ENCODE results near the gene ZNF212. TPM values are rescaled to one million over a fixed set of nuclear protein-coding genes. Genes with fewer than 3 reads are reported as not detected.
"Not testable (repeated sequence)": the region's sequence is repeated elsewhere in the genome, so short reads cannot be mapped to it uniquely, and the experiment has no call there.

The ZNF212 gene
- polyA plus RNA-seq, 1 experiment: 4.6 TPM

DNA sequence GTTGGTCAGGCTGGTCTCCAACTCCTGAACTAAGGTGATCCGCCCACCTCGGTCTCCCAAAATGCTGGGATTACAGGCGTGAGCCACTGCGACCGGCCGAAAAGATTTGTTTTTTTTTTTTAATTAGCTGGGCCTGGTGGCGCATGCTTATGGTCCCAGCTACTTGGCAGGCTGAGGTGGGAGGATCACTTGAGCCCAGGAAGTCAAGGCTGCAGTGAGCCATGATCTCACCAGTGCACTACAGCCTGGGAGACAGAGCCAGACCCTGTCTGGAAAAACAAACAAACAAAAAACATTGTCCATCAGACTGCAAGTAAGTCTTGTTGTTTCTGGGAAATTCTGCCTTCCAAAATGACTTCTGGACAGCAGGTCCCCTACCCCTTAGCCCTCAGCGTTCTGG, 16.3 kb upstream of the ZNF212 start:
- CTCF ChIA-PET: interaction anchor here (0.7 kb wide), 1 partner anchor 9 kb away, joined by 3 read pairs; no protein-coding TSS in a partner anchor
- DNase-seq (ENCODE audit: low read depth): no peak
- no peaks in the 10 kb centered on the region for H3K27me3 ChIP-seq (ENCODE audit: control insufficient read depth, insufficient read depth, low read length)
- H3K36me3 ChIP-seq (ENCODE audit: control insufficient read depth, insufficient read depth, low read length): peaks cover 12% of the 10 kb centered on the region
- no peak overlapping the region for H3K4me3 ChIP-seq (ENCODE audit: low read depth, low read length)
- TF ChIP-seq, protein P1, sequence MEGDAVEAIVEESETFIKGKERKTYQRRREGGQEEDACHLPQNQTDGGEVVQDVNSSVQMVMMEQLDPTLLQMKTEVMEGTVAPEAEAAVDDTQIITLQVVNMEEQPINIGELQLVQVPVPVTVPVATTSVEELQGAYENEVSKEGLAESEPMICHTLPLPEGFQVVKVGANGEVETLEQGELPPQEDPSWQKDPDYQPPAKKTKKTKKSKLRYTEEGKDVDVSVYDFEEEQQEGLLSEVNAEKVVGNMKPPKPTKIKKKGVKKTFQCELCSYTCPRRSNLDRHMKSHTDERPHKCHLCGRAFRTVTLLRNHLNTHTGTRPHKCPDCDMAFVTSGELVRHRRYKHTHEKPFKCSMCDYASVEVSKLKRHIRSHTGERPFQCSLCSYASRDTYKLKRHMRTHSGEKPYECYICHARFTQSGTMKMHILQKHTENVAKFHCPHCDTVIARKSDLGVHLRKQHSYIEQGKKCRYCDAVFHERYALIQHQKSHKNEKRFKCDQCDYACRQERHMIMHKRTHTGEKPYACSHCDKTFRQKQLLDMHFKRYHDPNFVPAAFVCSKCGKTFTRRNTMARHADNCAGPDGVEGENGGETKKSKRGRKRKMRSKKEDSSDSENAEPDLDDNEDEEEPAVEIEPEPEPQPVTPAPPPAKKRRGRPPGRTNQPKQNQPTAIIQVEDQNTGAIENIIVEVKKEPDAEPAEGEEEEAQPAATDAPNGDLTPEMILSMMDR (IDR thresholded peaks at IDR 0.05; ENCODE audit: insufficient read depth, low read depth, low read length): no peak
- POLR2A ChIA-PET: interaction anchor here (0.6 kb wide), 1 partner anchor 9 kb away, joined by 5 read pairs; no protein-coding TSS in a partner anchor

DNA sequence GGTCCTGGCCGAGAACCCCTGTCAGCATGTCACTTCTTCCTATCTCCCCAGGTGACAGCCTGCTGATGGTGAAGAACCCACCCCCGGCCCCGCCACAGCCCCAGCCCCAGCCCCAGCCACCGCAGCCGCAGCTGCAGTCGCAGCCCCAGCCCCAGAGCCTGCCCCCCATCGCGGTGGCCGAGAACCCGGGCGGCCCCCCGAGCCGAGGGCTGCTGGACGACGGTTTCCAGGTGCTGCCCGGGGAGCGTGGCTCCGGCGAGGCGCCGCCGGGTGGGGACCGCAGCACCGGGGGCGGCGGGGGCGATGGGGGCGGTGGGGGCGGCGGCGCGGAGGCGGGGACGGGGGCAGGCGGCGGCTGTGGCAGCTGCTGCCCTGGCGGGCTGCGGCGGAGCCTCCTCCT, 15.7 kb upstream of the ZNF212 start:
- H3K4me3 ChIP-seq (ENCODE audit: low read depth, low read length): no peak overlapping the region
- no peak for DNase-seq (ENCODE audit: low read depth)
- TF ChIP-seq, protein P1 (IDR thresholded peaks at IDR 0.05; ENCODE audit: insufficient read depth, low read depth, low read length): no peak
- H3K36me3 ChIP-seq (ENCODE audit: control insufficient read depth, insufficient read depth, low read length): peaks cover 12% of the 10 kb centered on the region
- CTCF ChIA-PET: no interaction called here
- H3K27me3 ChIP-seq (ENCODE audit: control insufficient read depth, insufficient read depth, low read length): no peaks in the 10 kb centered on the region
- POLR2A ChIA-PET: no interaction called here

DNA sequence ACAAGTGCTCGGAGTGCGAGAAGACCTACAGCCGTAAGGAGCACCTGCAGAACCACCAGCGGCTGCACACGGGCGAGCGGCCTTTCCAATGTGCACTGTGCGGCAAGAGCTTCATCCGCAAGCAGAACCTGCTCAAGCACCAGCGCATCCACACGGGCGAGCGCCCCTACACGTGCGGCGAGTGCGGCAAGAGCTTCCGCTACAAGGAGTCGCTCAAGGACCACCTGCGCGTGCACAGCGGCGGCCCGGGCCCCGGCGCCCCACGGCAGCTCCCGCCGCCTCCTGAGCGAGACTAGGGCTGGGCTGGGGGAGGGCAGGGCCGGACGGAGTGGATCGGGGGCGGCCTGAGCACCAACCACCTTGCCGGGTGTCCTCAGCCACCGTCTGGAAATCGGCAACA, 15.1 kb upstream of the ZNF212 start:
- TF ChIP-seq, protein P1 (IDR thresholded peaks at IDR 0.05; ENCODE audit: insufficient read depth, low read depth, low read length): no peak
- Histone ChIP-seq H3K36me3 (ENCODE audit: control insufficient read depth, insufficient read depth, low read length) (peaks cover 12% of the 10 kb centered on the region), H3K27me3 (ENCODE audit: control insufficient read depth, insufficient read depth, low read length) (no peaks in the 10 kb centered on the region), H3K4me3 (ENCODE audit: low read depth, low read length) (no peak overlapping the region)
- ChIA-PET POLR2A (no interaction called here), CTCF (no interaction called here)
- no peak for DNase-seq (ENCODE audit: low read depth)

DNA sequence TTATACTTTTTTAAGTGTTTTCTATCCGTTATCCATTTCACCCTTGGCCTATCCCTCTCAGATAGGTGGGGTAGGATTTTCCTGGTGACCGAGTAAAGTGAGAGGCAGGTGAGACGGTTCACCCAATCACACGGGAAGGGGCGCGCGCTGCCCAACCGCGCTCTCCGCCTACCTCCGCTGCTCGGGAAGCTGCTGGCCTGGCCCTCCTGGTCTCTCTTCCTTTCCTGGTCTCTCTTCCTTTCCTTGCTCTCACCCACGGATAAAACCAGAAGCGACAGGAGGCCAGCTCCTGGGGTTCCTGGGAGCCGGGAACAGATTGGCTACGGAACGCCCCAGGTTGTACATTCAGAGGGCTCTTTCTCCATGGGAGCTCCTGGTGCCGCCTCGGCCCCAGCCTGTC, 14.3 kb upstream of the ZNF212 start:
- ChIA-PET POLR2A (no interaction called here), CTCF (no interaction called here)
- DNase-seq (ENCODE audit: low read depth): no peak
- TF ChIP-seq, protein P1 (IDR thresholded peaks at IDR 0.05; ENCODE audit: insufficient read depth, low read depth, low read length): no peak
- Histone ChIP-seq H3K36me3 (ENCODE audit: control insufficient read depth, insufficient read depth, low read length) (peaks cover 12% of the 10 kb centered on the region), H3K4me3 (ENCODE audit: low read depth, low read length) (no peak overlapping the region), H3K27me3 (ENCODE audit: control insufficient read depth, insufficient read depth, low read length) (no peaks in the 10 kb centered on the region)

DNA sequence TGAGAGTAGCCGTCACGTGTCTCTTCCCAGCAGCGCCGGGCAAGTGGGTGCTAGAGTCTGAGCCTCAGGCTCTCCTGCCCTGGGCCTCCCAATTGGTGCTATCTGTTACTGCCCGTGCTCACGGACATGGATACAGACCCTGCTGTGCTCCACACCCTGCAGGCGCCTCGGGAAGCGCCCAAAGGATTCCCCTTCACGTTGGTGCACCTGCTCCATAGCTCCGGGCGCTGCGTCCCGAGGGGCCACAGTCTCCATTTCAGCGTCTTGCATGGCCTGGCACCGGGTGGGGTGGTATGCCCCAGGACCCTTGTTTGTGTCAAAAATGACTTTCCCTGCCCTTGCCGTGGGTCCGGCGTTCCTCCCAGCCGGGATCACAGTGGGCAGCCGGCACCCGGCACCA, 13.8 kb upstream of the ZNF212 start:
- Histone ChIP-seq H3K36me3 (ENCODE audit: control insufficient read depth, insufficient read depth, low read length) (peaks cover 12% of the 10 kb centered on the region), H3K27me3 (ENCODE audit: control insufficient read depth, insufficient read depth, low read length) (no peaks in the 10 kb centered on the region), H3K4me3 (ENCODE audit: low read depth, low read length) (no peak overlapping the region)
- POLR2A ChIA-PET: no interaction called here
- DNase-seq (ENCODE audit: low read depth): no peak
- TF ChIP-seq, protein P1 (IDR thresholded peaks at IDR 0.05; ENCODE audit: insufficient read depth, low read depth, low read length): no peak
- CTCF ChIA-PET: interaction anchor here (1.7 kb wide), 1 partner anchor 33 kb away, joined by 3 read pairs; no protein-coding TSS in a partner anchor

DNA sequence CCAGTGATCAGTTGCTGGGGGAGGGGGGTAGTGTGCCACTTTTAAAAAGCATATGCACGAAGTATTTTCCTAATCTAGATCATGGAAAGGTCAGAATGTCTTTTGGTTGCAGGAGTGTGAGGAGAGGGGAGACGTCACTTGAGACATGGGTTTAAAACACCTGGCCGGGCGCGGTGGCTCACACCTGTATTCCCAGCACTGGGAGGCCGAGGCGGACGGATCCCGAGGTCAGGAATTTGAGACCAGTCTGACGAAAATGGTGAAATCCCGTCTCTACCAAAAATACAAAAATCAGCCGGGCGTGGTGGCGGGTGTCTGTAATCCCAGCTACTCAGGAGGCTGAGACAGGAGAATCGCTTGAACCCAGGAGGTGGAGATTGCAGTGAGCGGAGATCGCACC, 13.1 kb upstream of the ZNF212 start:
- H3K27me3 ChIP-seq (ENCODE audit: control insufficient read depth, insufficient read depth, low read length); POLR2A ChIA-PET; H3K4me3 ChIP-seq (ENCODE audit: low read depth, low read length); DNase-seq (ENCODE audit: low read depth): not testable (repeated sequence)
- peaks cover 12% of the 10 kb centered on the region for H3K36me3 ChIP-seq (ENCODE audit: control insufficient read depth, insufficient read depth, low read length)
- CTCF ChIA-PET: interaction anchor here (1.7 kb wide), 1 partner anchor 33 kb away, joined by 3 read pairs; no protein-coding TSS in a partner anchor
